Suppressor macrophage treated with lipopolysaccharide for 4 hours (primary cell): ENCODE measurements around the gene TDRD15.
"Not testable (repeated sequence)": the region's sequence is repeated elsewhere in the genome, so short reads cannot be mapped to it uniquely, and the experiment has no call there.

Experiments used
- DNase-seq: peaks from one replicate; pipeline ENCODE4 v3.0.0-alpha.2; 2020

TDRD15 gene

DNA sequence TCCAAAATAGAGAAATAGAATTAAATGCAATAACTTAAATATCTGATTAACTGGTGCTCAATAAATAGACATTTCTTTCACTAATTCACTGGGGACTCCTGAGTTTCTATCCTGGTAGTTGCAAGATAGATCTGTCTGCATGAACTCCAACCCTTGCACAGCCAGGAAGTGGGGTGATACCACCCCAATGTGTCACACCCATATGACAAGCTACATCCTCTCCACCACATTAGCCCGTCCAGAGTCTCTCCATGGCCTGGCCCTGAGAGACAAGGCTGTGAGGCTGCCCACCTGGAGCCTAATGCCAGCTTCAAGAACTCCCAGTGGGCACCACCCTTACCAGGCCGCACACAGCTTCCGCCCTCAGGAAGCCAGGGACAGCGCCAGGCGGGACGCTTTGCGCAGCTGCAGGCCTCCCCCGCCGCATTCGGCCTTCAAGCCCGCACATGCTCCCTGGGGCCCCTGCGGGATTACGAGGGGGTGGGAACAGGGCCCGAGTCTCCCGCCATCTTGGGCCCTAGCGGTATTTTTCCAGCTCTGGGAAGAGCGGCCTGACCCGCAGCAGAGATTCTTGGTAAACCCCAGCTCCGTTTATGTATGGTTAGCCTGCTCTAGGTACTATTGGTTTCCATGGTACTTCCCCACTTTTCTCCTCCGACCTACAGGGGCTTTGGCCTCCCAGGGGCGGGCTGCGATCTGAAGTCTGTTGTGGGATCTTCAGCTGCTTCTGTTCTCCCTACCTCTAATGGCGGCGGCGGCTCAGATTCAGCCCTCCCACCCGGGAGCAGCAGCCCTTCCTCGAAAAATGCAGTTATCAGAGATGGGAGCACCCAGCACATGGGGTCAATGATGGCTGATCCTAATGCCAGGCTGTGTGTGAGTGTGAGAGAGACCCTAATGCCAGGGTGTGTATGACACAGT, at the start of gene TDRD15:
TSS of gene TDRD15 (plus strand) at position 496 of the 921 bp plus-strand sequence. CDS start 13,500 bp downstream, outside the sequence.
- DNase-seq: no peak

- no peak for DNase-seq
These were observed 45.5 kb upstream of the TDRD15 start for GRCh38 chr2:21078296-21078695.

DNA sequence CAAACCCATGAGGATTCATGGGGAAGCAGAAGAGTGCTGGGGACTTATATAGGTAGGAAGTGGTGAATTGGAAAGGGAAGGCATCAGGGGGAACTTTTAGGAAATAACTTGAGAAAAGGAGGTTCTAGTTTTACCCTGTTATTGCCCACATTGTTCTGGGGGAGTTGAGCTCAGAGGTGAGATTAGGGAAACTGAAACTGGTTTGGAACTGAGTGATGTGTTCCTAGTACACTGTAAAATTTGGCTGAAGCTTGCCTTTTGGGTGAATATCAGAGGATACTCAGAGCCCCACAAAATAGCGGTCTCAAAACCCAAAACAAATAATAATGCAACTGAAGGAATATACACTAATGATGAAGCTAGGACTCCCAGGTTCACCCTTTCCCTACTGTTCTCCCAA, 40.3 kb upstream of the TDRD15 start:
- no peak for DNase-seq

GRCh38 chr2:21084401-21084800, 39.4 kb upstream of the TDRD15 start:
- no peak for DNase-seq

GRCh38 chr2:21092308-21092869, 31.4 kb upstream of the TDRD15 start:
- no peak for DNase-seq

- no peak for DNase-seq
These were observed 28.6 kb upstream of the TDRD15 start for GRCh38 chr2:21095178-21095577.

GRCh38 chr2:21095714-21096113, 28.1 kb upstream of the TDRD15 start:
- no peak for DNase-seq

- DNase-seq: no peak
These were observed 27.3 kb upstream of the TDRD15 start for GRCh38 chr2:21096458-21096857.

GRCh38 chr2:21097331-21097730, 26.4 kb upstream of the TDRD15 start:
- no peak for DNase-seq

GRCh38 chr2:21098294-21098693, 25.5 kb upstream of the TDRD15 start:
- no peak for DNase-seq

DNA sequence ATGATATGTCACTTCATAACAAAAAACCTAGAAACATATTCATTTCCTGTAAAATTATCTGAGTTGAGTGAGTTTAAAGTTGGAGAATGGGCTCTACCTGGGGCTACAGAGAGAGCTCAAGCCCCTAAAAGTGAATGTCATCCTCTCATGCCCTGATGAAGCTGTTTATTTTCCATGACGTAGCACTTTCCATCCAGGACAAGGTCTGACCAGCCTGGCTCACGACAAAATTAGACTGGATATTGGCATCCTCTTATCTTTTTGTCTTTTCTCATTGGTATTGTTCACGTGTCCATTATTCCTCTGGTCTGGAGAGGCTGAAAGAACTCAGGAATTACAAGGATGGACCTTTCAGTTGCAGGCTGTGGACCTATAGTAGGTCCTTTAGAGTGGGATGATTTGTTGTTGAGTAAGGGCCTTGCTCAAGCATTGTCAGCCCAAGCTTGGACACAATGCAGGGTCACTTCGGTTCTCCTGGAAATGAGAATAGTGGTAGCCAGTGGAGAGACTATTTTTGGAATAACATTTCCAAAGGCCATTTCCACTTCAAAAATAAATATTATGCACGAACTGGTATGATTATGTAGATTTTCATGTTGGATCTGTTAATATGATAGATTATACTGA, 24.4 kb upstream of the TDRD15 start:
- DNase-seq: no peak

- not testable (repeated sequence) for DNase-seq
These were observed 22.1 kb upstream of the TDRD15 start for GRCh38 chr2:21101514-21102155.

GRCh38 chr2:21102356-21102755, 21.4 kb upstream of the TDRD15 start:
- no peak for DNase-seq

- DNase-seq: no peak
These were observed 20.4 kb upstream of the TDRD15 start for GRCh38 chr2:21103274-21103891.

DNA sequence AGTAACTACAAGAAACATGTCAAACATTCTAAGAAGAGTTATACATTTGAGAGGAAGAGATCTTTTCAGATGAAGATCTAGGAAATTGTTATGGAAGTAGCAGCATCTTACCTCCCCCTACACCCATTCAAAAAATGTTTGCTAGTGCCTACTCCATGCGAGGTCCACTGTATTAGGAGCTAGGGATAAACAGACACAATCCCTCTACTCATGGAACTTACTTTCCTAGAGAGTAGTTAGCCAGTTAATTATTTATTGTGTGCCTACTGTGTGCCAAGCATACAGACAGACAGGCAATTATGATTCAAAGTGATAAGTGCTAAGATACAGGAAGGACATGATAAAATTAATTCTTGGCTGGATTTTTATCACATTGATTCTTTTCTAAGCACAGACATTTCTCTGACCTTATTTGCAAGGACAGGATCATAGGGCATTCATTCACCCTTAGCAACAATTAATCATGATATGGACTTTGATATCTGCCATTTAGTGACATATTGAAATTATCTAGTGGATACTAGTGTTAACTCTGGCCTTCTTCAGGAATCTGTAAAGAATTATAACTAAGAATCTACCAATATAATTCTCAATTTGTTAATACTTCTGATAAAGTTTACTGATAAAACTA, 19.6 kb upstream of the TDRD15 start:
- DNase-seq: no peak

DNA sequence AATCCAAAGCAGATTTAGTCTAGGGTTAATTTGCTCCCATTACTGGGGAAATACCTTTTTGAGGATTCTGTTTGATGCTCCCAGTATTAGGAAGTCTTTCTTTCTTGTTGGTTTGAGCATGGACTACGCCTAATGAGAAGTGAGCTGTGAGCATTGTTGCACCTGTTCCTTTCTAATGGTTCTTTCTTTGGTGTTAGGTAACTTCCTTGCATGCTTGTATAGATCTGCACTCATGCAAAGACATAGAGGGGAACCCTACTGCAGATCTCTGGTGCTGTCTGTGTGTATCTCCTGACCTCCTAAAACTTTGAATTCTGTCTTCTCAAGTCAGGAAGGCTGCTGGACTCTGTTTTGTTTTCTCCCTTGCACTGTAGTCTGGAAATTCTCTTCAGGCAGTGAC, 12.8 kb upstream of the TDRD15 start:
- DNase-seq: no peak

DNA sequence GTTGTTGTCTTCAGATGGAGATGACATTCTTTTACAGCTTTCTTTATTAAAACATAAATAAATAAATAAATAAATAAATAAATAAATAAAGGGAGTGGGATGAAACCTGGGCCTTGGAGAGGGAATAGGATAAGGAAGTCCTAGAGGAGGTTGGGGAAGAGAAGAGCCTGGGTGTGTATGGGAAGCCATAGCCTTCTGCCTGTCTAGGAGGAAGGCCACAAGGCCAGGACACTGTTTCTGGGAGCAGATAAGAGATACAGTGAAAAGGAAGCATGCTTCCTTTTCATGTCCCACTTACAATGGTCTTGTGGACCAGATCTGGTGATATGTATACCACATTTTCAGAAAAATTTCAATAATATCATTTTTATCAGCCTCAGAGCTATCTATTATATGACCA, 6.1 kb upstream of the TDRD15 start:
- DNase-seq: no peak

DNA sequence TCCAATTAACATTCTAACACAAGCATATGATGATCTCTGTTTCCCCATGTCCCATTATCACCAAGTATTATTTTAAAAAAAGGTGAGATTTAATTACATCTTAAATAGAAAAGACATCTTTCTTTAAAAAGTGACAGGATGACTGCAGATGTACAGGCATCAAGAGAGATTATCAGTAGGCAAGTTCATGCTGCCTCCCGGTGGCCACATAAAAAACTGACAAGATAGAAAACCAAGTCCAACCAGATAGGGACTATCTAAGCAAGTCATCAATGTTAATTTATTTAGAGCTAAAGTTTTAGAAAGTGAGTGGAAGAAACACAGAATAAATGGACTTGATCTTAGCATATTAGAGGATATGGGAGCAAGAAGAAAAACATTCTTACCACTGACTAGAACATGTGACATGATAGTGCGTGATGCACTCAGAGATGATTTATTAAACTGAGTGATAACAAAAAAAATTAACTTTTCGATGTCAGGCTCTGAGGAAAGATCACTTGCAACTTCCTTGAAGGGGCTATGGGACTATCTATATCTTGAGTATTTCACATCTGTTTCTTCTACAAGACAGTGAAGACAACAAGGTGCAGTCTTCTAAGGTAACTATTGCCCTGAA, 5.4 kb upstream of the TDRD15 start:
- DNase-seq: peak; percentile 19

- DNase-seq: no peak
These were observed 8.1 kb downstream of the TDRD15 start for GRCh38 chr2:21131861-21132260.

DNA sequence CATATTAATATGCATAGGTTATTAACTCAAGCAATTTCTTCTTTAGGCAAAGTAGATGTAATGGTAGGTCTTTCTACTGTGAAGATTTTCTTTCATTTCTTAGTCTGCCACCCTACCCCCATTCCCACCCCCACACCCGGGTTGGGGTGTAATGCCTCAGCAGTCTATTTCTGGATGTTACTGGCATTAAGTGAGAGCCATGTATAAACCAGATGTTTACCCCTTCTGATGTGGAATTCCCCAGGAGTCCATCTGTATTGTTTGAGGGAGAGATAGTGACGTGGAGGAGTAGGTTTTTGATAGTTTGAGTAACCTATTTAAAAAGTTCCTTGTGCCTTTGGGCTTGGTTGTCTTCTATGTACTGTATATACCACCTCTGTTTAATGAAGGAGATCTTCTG, 11.8 kb downstream of the TDRD15 start:
- DNase-seq: no peak

- DNase-seq: no peak
These were observed 18.4 kb downstream of the TDRD15 start for GRCh38 chr2:21142149-21142548.

- DNase-seq: no peak
These were observed 22.9 kb downstream of the TDRD15 start for GRCh38 chr2:21146638-21147037.
